Activated CD8-positive, alpha-beta memory T cell treated with anti-CD3 and anti-CD28 coated beads for 36 hours (primary cell): ENCODE data around the gene EFNA3. TPM values are rescaled to one million over a fixed set of nuclear protein-coding genes. Genes with fewer than 3 reads are reported as not detected.

Experiments used
- CTCF ChIA-PET: fragments of 350-600 bp; sonication (Branson Sonifier 250); formaldehyde crosslinking; loops from one replicate; lab custom pipeline; 2021; ENCODE audit warnings: antibody characterized with exemption; lab: Charles Lee
- POLR2A ChIA-PET: fragments of 350-600 bp; sonication (Branson Sonifier 250); formaldehyde crosslinking; loops from one replicate; lab custom pipeline; 2021; ENCODE audit warnings: antibody characterized with exemption; lab: Charles Lee
- total RNA-seq, 2 experiments: library from RNA; stranded (reverse); gene quantifications; one replicate each; pipeline ENCODE4 v1.2.3, GENCODE V29; 2021

Gene EFNA3
- total RNA-seq, 2 experiments from 2014 or later = 3.1 to 3.5 TPM

DNA sequence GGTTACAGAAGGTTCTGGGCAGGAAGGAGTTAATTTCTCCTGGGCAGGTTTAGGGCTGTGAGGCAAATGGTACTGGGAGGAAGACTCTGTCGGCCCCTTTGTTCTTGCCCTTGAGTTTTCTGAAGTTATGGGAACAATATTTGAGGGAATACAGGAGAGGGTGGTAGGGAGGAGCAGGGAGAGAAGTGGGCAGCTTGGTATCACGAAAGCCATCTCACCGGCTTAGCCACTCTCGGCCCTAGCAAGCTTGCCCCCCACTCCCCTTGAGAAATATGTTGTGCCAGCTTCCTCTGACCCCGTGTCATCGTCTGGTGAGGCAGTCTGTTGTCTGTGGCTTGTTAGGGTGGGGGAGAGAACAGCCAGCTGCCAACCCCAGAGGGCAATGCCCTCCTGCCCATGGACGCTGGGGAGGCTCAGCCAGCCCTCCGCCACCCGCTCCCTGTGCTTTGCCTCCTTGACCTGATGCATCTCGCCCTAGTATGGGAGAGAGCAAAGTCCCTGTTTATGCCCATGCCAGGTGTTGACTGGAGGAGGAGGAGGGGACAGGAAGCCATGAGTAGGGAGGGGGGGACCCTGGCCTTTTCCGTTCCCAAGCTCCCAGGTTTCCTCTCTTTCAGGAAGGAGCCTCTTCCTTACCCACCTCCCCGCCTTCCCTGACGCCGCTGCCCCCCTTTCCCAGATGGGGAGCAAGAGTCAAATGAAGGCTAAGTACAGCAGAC lies 50.3 kb downstream of the EFNA3 start:
- ChIA-PET CTCF (interaction anchor here (0.7 to 4.4 kb wide), 5 partner anchors 37 to 113 kb away, joined by 3 to 14 read pairs (median 4); partner anchors contain the start of gene KRTCAP2), POLR2A (no interaction called here)

DNA sequence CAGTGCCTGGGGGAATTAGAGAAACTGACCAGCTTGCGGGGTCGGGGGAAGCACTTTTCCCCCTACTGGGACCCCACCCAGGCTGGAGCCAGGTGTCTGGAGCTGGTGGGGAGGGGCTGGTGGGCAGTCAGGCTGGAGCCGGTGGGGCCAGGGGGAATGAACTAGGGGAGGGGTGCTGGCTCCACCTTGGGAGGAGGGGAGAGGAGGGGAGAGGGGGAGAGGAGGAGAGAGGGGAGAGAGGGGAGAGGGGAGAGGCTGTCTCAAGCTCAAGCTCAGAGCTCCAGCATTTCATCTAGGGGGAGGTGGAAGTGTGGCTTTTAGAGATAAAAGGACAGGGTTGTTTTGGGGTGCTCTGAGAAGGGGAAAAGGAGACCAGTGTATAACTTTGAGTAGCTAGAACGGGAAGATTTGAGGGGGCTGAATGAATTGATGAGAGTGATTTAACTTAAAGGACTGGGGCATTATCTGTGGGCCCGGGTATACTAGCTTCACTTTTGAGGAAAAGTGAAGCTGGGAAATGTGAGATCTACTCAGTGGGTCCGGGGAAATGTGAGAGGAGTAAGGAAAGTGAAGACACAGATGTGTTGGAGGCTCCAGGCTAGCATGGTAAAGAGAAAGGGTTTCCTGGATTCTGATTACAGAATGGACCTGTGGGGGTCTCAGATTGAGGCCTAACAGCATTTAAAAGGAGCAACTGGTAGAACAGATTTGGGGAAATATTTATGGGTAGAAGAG lies 51.8 kb downstream of the EFNA3 start:
- CTCF ChIA-PET = interaction anchor here (0.8 to 4.4 kb wide), 4 partner anchors 37 to 42 kb away, joined by 3 to 14 read pairs (median 5); partner anchors contain the start of gene KRTCAP2
- POLR2A ChIA-PET = no interaction called here

DNA sequence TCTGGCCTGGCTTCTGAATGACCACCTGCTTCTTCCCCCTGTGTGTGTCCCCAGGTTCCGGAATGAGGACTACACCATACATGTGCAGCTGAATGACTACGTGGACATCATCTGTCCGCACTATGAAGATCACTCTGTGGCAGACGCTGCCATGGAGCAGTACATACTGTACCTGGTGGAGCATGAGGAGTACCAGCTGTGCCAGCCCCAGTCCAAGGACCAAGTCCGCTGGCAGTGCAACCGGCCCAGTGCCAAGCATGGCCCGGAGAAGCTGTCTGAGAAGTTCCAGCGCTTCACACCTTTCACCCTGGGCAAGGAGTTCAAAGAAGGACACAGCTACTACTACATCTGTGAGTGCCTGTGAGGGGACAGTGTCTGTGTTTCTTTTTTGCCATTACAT lies 52.6 kb downstream of the EFNA3 start:
- ChIA-PET POLR2A (no interaction called here), CTCF (interaction anchor here (1.0 kb wide), 1 partner anchor 41 kb away, joined by 3 read pairs; the partner anchor contains the start of gene KRTCAP2)

DNA sequence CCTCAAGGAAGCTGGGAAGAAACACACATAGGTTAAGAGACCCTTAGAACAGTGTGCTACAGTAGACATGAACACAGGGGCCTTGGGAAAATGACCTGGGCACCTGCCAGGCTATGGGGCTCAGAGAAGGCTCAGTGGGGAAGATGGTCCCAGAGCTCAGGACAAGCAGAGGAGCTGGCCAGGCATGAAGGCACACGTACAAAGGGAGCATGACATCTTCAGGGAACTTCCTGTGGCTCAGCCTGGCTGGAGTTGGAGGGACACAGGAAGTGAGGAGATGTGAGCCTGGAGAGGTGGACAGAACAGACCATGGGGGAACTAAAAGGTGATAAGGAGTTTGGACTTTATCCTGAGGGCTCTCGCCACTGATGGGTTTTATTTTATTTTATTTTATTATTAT lies 53.2 kb downstream of the EFNA3 start:
- CTCF ChIA-PET = interaction anchor here (1.2 kb wide), 1 partner anchor 41 kb away, joined by 3 read pairs; the partner anchor contains the start of gene KRTCAP2
- POLR2A ChIA-PET = no interaction called here

DNA sequence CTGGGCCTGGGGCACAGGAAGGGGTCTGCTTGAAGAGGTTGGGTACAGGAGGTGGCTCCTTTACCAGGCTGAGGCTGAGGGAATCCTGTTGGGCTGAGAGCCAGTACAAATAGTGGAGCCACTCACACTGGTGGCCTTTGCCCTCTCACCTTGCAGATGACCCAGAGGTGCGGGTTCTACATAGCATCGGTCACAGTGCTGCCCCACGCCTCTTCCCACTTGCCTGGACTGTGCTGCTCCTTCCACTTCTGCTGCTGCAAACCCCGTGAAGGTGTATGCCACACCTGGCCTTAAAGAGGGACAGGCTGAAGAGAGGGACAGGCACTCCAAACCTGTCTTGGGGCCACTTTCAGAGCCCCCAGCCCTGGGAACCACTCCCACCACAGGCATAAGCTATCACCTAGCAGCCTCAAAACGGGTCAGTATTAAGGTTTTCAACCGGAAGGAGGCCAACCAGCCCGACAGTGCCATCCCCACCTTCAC lies 55.2 kb downstream of the EFNA3 start:
- POLR2A ChIA-PET = no interaction called here
- CTCF ChIA-PET = interaction anchor here (1.4 to 4.0 kb wide), 5 partner anchors 13 to 48 kb away, joined by 3 to 16 read pairs (median 8); partner anchors contain the start of gene KRTCAP2

DNA sequence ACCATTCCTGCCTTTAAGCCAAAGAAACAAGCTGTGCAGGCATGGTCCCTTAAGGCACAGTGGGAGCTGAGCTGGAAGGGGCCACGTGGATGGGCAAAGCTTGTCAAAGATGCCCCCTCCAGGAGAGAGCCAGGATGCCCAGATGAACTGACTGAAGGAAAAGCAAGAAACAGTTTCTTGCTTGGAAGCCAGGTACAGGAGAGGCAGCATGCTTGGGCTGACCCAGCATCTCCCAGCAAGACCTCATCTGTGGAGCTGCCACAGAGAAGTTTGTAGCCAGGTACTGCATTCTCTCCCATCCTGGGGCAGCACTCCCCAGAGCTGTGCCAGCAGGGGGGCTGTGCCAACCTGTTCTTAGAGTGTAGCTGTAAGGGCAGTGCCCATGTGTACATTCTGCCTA lies 55.7 kb downstream of the EFNA3 start:
- CTCF ChIA-PET = interaction anchor here (1.0 to 4.0 kb wide), 6 partner anchors 33 to 60 kb away, joined by 5 to 16 read pairs (median 8); partner anchors contain the start of gene KRTCAP2
- POLR2A ChIA-PET = no interaction called here

DNA sequence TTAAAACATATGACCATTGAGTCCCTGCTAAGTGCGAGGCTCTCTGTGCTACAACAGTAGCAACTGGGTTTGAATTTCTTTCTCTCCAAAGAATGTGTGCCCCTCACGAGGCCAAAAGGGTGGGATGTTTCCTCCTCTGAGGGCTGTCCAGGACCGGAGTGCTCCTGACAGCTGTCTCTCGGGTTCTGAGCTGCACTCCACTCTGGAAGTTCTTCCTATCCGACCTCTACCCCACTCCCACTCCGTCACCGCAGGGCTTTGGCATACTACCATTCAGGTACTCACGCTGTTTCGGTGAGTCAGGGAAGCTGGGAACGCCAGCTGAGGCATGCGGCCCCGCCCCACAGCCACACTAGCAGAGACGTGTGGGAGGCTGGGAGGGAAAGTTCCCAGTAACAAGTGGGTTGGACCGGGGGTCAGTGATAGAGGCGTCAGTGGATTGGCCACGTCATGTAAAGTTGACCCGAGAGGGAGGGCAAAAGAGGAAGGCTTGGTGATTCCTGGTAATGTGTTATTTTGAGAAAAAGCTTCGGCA lies 56.3 kb downstream of the EFNA3 start:
- ChIA-PET CTCF (interaction anchor here (1.0 to 4.0 kb wide), 6 partner anchors 32 to 59 kb away, joined by 5 to 16 read pairs (median 8); partner anchors contain the start of gene KRTCAP2), POLR2A (interaction anchor here (1.2 kb wide), 2 partner anchors 38 to 84 kb away, joined by 3 to 4 read pairs; partner anchors contain the start of genes ADAM15 and KRTCAP2)

DNA sequence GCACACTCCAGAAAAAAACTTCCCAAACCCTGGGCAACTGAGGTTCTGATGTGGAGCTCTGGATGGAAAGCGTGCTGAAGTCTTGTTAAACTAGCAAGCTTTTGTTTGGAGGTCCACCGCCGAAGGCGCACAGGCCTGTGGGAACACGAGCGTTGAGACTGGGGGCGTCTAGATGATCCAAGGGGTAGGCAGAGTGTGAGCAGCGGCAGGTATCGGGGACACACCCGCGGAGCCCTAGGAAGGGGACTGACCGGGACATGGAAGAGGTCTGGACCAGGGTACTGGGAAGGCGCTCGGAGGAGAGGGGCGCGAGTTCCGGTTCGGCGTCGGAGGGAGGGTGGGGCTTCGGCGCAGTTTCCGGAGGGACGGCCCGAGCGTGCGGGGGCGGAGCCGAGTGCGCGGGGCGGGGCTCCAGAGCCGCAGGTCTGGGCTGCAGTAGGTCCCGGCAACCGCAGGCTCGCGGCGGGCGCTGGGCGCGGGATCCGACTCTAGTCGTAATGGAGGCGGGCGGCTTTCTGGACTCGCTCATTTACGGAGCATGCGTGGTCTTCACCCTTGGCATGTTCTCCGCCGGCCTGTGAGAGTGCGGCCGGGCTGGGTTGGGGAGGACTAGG lies 56.9 kb downstream of the EFNA3 start, which contains the start of gene SLC50A1:
Gene SLC50A1 (plus strand): TSS at position 438 of the 614 bp plus-strand sequence. CDS start 60 bp downstream, at position 498.
- ChIA-PET CTCF (interaction anchor here (1.0 to 4.0 kb wide), 6 partner anchors 32 to 59 kb away, joined by 5 to 16 read pairs (median 8); partner anchors contain the start of gene KRTCAP2), POLR2A (interaction anchor here (0.7 to 1.2 kb wide), 3 partner anchors 38 to 84 kb away, joined by 3 to 5 read pairs (median 4); partner anchors contain the start of genes ADAM15 and KRTCAP2)

DNA sequence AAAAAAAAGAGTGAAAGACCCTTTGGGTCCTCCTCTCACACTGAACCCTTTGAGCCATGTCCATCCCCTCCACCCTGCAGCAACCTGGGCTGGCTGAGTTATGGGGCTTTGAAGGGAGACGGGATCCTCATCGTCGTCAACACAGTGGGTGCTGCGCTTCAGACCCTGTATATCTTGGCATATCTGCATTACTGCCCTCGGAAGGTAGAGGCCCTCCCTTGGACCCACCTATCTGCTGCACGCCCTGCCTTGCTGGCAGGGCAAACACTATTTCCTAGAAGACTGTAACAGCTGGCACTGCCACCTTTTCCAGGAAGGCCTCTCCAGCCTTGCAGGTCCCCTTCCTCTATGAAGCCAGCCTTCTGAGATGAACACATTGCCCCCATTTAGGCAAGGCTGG lies 58.1 kb downstream of the EFNA3 start:
- ChIA-PET POLR2A (interaction anchor here (0.6 to 0.7 kb wide), 2 partner anchors 14 to 85 kb away, joined by 4 read pairs; no protein-coding TSS in a partner anchor), CTCF (interaction anchor here (1.3 to 4.0 kb wide), 5 partner anchors 30 to 57 kb away, joined by 6 to 16 read pairs (median 6); partner anchors contain the start of gene KRTCAP2)

Other genes starting within 250 kb of the EFNA3 start
- gene KCNN3, start 208.6 kb upstream of the EFNA3 start, total RNA-seq = under 1 TPM; 0.10 to 0.30 TPM
- gene PMVK, start 142.1 kb upstream of the EFNA3 start, total RNA-seq = 10 to 100 TPM; 42.6 to 44.1 TPM
- 10 to 100 TPM; 11.2 to 11.7 TPM for gene PBXIP1, start 122.7 kb upstream of the EFNA3 start, total RNA-seq
- gene PYGO2, start 117.1 kb upstream of the EFNA3 start, total RNA-seq = 10 to 100 TPM; 28.7 to 30.1 TPM
- 10 to 100 TPM; 31.2 to 36.3 TPM for gene SHC1, start 108.1 kb upstream of the EFNA3 start, total RNA-seq
- gene CKS1B, start 104.2 kb upstream of the EFNA3 start, total RNA-seq = 100 to 1,000 TPM; 136 to 137 TPM
- 10 to 100 TPM; 62.8 to 63.2 TPM for gene FLAD1, start 95.5 kb upstream of the EFNA3 start, total RNA-seq
- gene LENEP, start 85.3 kb upstream of the EFNA3 start, total RNA-seq = under 1 TPM in 1 of 2 experiments, not detected in 1; 0.61 TPM
- gene ZBTB7B, start 76.0 kb upstream of the EFNA3 start, total RNA-seq = 10 to 100 TPM; 33.4 to 34.3 TPM
- under 1 TPM in 1 of 2 experiments, not detected in 1; 0.21 TPM for gene DCST2, start 45.1 kb upstream of the EFNA3 start, total RNA-seq
- gene DCST1, start 45.0 kb upstream of the EFNA3 start, total RNA-seq = not detected
- 10 to 100 TPM; 38.5 to 44.6 TPM for gene ADAM15, start 27.5 kb upstream of the EFNA3 start, total RNA-seq
- gene EFNA4, start 15.1 kb upstream of the EFNA3 start, total RNA-seq = 1 to 10 TPM; 3.4 to 4.6 TPM
- under 1 TPM in 1 of 2 experiments, not detected in 1; 0.15 TPM for gene EFNA1, start 49.0 kb downstream of the EFNA3 start, total RNA-seq
- 10 to 100 TPM; 54.3 to 56.8 TPM for gene SLC50A1, start 57.0 kb downstream of the EFNA3 start, total RNA-seq
- 10 to 100 TPM; 31.3 to 32.0 TPM for gene DPM3, start 61.7 kb downstream of the EFNA3 start, total RNA-seq
- gene KRTCAP2, start 94.5 kb downstream of the EFNA3 start, total RNA-seq = 100 to 1,000 TPM; 179 to 199 TPM
- gene TRIM46, start 95.0 kb downstream of the EFNA3 start, total RNA-seq = 1 to 10 TPM; 7.3 to 7.8 TPM
- gene THBS3, start 129.1 kb downstream of the EFNA3 start, total RNA-seq = 1 to 10 TPM; 7.0 to 8.7 TPM
- 10 to 100 TPM; 70.4 to 71.1 TPM for gene MTX1, start 129.9 kb downstream of the EFNA3 start, total RNA-seq
- 10 to 100 TPM; 47.2 to 50.7 TPM for gene ENTREP3, start 176.6 kb downstream of the EFNA3 start, total RNA-seq
- 100 to 1,000 TPM; 136 to 138 TPM for gene SCAMP3, start 183.5 kb downstream of the EFNA3 start, total RNA-seq
- 10 to 100 TPM; 79.6 to 82.7 TPM for gene CLK2, start 194.7 kb downstream of the EFNA3 start, total RNA-seq
- 1 to 10 TPM; 3.4 to 3.7 TPM for gene HCN3, start 198.6 kb downstream of the EFNA3 start, total RNA-seq
- not detected for gene PKLR, start 222.6 kb downstream of the EFNA3 start, total RNA-seq
- 100 to 1,000 TPM; 233 to 253 TPM for gene FDPS, start 230.0 kb downstream of the EFNA3 start, total RNA-seq
- gene RUSC1, start 242.1 kb downstream of the EFNA3 start, total RNA-seq = 10 to 100 TPM; 27.9 to 30.0 TPM